HG03108 (cell line): ENCODE data around the gene CTAGE1.
"Not testable (repeated sequence)": the region's sequence is repeated elsewhere in the genome, so short reads cannot be mapped to it uniquely, and the experiment has no call there.

ENCODE experiments used
- ATAC-seq: cut with Tn5 transposase; IDR thresholded peaks from one replicate; pipeline ENCODE4 v1.9.1; 2021; ENCODE audit warnings: moderate library complexity; ENCODE audit not compliant: unreplicated experiment

The CTAGE1 gene, protein sequence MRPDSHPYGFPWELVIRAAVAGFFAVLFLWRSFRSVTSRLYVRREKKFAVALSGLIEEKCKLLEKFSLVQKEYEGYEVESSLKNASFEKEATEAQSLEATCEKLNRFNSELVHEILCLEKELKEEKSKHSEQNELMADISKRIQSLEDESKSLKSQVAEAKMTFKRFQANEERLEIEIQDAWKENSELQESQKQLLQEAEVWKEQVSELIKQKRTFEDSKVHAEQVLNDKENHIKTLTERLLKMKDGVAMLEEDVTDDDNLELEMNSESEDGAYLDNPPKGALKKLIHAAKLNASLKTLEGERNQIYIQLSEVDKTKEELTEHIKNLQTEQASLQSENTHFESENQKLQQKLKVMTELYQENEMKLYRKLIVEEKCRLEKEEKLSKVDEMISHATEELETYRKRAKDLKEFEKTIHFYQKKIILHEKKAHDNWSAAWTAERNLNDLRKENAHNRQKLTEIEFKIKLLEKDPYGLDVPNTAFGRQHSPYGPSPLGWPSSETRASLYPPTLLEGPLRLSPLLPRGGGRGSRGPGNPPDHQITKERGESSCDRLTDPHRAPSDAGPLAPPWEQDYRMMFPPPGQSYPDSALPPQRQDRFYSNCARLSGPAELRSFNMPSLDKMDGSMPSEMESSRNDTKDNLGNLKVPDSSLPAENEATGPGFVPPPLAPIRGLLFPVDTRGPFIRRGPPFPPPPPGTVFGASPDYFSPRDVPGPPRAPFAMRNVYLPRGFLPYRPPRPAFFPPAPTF

DNA sequence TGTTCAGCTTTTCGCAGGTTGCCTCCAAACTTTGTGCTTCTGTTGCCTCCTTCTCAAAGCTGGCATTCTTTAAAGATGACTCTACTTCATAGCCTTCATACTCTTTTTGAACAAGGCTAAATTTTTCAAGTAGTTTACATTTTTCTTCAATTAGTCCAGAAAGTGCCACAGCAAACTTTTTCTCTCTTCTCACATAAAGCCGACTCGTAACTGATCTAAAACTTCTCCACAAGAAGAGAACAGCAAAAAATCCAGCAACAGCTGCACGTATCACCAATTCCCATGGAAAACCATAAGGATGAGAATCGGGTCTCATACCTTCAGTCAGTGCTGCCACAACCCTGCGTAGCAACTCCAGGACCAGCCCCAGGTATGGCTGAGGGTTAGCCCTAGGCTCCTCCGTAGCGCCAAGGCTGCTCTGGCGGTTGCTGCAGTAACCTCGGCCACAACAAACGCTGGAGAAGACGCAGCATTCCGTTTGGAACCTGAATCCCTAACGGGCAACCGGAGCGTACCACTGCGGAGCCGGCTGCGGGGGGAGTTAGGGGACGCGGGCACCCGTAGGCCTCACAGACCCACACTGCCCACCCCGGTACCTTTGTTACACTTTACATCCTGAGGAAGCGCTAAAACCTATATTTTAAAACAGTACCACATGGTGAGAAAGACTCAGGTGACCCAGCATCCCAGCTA is at the start of gene CTAGE1:
Gene CTAGE1, minus strand, starts transcription at position 420 of the 693 bp plus-strand sequence. Its CDS starts 104 bp downstream, at position 316.
- no peak for ATAC-seq

DNA sequence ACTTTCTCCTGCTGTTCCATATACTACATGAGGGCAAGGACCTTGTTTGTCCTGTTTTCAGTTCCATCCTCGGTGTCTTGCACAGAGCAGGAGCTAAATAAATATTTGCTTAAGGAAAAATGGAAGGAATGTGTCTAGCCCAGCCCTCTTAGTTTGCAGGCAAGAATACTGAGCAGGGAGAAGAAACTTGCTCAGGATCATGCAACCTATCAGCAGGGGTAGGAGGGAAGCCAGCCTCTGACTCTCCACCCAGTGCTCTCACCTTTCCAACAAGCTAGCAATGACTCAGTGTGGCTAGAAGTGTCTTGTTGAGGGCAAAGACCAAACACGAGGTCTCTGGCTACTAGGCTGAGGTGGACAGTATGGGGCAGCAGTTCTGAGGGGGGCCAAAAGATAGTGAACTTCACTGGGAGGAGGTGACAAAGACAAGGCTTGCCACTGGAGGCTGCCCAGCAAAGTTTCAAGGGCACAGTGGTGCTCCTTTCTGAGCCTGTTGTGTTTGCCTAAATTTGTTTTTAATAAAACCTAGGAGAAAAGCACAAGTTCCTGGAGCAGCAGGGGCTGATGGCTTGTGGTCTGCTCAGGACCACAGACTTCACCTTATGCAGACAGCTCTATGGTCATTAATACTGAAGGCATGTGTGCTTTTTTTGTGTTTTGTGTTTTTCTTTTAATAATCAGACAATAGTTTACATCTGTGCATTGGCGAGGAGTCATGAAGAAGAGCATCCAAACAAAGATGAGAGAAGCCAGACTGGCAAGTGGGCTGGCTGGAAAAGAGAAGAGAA is 49.1 kb upstream of the CTAGE1 start:
- ATAC-seq: no peak

GRCh38 chr18:22465859-22466457 is 48.2 kb upstream of the CTAGE1 start:
- no peak for ATAC-seq

GRCh38 chr18:22463076-22463475 is 45.4 kb upstream of the CTAGE1 start:
- no peak for ATAC-seq

DNA sequence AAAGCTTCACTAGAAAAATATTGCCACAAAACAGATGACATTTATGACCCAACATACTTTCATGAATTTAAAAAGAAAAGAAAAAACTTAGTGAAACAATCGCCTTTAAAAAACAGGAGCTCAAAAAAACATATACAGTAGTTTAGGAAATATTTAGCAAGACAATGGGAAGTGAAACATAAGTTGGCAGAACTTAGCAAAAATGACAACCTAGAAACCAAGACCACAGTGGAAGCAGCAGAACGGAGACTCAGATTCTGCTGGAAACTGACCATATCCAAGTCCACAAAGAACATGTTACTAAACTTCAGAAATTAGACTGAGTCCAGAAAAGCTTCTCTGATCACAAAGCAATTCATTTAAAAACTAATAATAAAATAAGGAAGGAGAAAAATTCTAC is 41.8 kb upstream of the CTAGE1 start:
- no peak for ATAC-seq

GRCh38 chr18:22457524-22457923 is 39.8 kb upstream of the CTAGE1 start:
- no peak for ATAC-seq

DNA sequence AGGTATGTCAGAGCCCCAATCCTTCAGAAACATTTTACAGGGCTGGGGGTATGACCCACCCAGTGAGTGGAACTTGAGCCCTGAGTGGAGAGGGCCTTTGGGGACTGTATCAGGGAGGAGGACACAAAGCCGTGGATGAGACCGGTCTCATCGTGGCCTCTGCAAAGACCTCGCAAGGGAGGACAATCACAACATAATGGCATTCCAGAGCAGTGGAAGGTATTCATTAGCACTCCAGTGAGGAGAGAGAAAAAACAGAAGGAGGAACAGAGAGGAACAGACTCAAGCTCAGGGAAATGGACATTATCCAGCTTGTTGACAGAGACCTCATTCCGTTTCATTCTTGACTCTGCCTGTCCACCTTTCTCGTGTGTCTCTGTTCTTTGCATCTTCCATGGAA is 38.8 kb upstream of the CTAGE1 start:
- no peak for ATAC-seq

- ATAC-seq: no peak
These were observed 38.4 kb upstream of the CTAGE1 start for GRCh38 chr18:22456116-22456480.

GRCh38 chr18:22455425-22456115 is 37.9 kb upstream of the CTAGE1 start:
- no peak for ATAC-seq

GRCh38 chr18:22453315-22453714 is 35.6 kb upstream of the CTAGE1 start:
- ATAC-seq: no peak

DNA sequence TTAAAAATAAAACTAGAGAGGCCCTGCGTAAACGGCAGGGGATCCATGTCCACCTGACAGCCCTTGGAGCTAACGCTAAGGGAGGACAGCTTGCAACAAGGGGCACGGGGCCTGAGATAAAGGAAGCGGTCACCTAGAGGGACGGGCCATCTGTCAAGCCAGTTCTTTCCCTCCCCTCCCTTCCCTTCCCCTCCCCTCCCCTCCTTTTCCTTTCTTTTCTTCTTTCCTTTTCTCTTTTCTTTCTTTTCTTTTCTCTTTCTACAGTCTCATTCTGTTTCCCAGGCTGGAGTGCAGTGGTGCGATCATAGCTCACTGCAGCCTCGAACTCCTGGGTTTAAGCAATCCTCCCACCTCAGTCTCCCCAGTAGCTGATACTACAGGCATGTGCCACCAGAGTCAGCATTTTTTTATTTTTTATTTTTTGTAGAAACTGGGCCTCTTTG is 34.5 kb upstream of the CTAGE1 start:
- no peak for ATAC-seq

DNA sequence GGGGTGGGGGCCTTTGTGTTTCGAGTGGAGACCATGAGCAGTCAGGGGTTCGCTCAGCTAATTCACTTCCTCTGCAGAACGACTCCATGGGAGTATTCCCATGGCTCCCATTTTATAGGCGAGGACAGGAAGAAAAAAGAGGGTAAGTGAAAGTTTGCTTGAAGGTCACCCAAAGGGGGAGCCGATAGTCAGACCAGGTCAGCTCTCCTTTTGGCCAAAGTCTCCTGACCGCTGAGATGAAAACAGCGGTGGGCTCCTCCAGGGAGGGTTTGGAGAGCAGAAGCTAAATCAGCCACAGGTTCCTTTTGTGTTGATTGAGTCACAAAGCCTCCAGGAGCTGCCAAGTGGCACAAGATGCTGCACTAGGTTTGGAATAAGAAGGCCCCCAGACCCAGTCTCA is 34.1 kb upstream of the CTAGE1 start:
- no peak for ATAC-seq

DNA sequence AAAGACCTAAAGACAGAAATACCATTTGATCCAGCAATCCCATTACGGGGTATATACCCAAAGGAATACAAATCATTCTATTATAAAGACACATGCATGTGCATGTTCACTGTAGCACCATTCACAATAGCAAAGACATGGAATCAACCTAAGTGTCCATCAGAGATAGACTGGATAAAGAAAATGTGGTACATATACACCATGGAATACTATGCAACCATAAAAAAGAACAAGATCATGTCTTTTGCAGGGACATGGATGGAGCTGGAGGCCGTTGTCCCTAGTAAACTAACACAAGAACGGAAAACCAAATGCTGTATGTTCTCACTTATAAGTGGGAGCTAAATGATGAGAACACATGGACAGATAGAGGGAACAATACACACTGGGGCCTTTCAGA is 33.1 kb upstream of the CTAGE1 start:
- not testable (repeated sequence) for ATAC-seq

GRCh38 chr18:22450318-22450717 is 32.6 kb upstream of the CTAGE1 start:
- not testable (repeated sequence) for ATAC-seq

- ATAC-seq: not testable (repeated sequence)
These were observed 32.0 kb upstream of the CTAGE1 start for GRCh38 chr18:22449753-22450152.

DNA sequence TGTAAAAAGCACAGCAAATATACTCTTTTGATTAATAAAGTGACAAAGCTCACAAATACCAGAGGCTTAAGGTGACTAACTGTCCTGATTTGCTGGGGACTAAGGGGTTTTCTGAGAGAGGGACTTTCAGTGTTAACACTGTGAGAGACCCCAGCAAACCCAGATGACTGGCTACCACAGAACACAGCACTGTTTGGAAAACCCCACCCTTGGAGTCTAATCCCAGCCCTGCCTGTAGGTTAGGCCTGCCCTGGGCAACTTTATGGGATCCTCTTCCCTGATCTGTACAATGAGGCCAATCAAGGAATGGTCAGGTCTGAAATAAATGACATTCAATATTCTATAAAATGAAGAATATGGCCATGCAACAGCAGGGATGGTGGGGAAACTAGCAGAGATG is 30.5 kb upstream of the CTAGE1 start:
- ATAC-seq: no peak

GRCh38 chr18:22447792-22448191 is 30.1 kb upstream of the CTAGE1 start:
- no peak for ATAC-seq

GRCh38 chr18:22446911-22447310 is 29.2 kb upstream of the CTAGE1 start:
- ATAC-seq: no peak

DNA sequence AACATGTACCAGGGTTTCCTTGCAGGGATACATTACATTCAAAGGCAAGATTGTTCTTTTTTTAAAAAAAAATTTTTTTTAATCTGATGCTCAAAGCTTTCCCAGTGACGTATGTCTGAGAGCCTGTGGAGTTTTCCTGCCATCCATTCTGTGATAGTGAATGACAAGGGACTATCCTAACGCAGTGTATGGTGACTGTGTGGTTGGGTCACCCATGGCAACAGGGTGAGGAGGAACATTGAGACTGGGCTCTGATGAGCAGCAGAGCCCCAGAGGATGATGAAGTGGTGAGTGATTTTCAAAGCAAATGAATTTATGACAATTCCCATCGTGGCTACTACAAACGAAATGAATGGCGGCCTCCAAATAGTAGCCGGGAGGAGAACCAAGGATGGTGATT is 28.6 kb upstream of the CTAGE1 start:
- ATAC-seq: no peak

DNA sequence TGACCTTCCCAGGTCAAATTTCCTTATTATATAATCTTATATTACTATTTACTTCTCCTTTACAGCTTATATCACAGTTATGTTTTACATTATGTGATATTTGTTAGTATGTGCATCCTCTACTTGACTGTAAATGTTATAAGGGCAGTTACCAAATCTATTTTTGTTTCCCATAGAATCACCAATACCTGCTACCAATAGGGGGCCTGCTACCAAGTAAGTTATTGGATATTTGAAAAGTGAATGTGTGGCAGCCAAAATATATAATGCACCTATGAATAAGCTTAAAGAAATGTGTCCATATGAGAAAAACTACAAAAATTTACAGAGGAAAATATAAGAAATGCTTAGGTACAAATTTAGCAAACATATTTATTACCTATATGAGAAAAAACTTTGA is 23.9 kb upstream of the CTAGE1 start:
- no peak for ATAC-seq
